ENCODE measurements around the gene IL25.

DNA sequence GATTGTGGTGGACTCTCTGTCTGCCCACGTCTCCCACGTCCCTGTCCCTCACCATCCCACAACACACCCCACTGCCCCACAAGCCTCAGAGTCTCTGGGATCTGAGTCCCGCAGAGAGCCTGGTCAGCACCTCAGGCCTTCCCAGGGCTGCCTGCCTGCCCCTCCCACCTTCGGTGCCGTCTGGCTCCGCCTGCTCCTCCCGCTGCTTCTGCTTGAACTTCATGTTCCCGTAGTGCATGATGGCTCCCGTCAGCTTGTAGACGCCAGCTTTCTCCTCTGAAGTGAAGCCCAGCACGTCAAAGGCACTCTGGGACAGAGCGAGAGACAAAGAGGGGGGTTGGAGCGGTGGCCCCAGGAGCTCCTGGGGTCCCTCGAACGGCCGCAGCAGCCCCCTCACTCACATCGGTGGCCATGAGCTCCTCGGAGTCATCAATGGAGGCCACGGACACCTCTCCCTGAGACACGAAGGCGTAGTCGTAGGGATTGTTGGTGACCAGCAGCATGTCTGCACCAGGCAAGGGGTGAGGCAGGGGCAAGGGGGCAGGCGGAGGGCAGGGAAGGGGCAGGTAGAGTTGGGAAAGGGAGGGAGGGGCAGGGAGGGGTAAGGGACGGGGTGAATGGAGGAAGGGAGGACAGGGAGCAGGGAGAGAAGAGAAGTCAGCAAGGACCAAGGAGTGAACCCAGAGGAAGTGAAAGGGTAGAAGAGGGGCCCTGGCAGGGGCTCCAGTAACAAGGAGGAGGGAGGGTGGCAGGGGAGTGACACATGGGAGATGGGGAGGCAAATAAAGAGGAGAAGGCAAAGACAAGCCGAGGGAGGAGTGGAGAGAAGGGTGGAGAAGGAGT, 29.9 kb downstream of the IL25 start:
- TF ChIP-seq, protein P1, sequence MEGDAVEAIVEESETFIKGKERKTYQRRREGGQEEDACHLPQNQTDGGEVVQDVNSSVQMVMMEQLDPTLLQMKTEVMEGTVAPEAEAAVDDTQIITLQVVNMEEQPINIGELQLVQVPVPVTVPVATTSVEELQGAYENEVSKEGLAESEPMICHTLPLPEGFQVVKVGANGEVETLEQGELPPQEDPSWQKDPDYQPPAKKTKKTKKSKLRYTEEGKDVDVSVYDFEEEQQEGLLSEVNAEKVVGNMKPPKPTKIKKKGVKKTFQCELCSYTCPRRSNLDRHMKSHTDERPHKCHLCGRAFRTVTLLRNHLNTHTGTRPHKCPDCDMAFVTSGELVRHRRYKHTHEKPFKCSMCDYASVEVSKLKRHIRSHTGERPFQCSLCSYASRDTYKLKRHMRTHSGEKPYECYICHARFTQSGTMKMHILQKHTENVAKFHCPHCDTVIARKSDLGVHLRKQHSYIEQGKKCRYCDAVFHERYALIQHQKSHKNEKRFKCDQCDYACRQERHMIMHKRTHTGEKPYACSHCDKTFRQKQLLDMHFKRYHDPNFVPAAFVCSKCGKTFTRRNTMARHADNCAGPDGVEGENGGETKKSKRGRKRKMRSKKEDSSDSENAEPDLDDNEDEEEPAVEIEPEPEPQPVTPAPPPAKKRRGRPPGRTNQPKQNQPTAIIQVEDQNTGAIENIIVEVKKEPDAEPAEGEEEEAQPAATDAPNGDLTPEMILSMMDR (conservative IDR thresholded peaks at IDR 0.05; ENCODE audit: low read length): no peak
- TF ChIP-seq EZH2phosphoT487 (IDR thresholded peaks at IDR 0.05; ENCODE audit: borderline replicate concordance): no peak

Measured in Loucy (cell line).